Heart right ventricle (tissue), 16 donors: ENCODE data around the gene DEFB123. TPM values are rescaled to one million over a fixed set of nuclear protein-coding genes. Genes with fewer than 3 reads are reported as not detected.
"Not testable (repeated sequence)": the region's sequence is repeated elsewhere in the genome, so short reads cannot be mapped to it uniquely, and the experiment has no call there.

Source experiments
- ATAC-seq, 8 donors: fragments of 200-7000 bp; cut with Tn5 transposase; one replicate each; pipeline ENCODE4 v1.9.1; 2020; ENCODE audit warnings: mild to moderate bottlenecking in 8 of 8, moderate library complexity in 8 of 8, moderate number of reproducible peaks in 1 of 8
- DNase-seq, 2 donors: peaks; one replicate each; pipeline ENCODE4 v3.0.0-alpha.2; 2020
- H3K27ac ChIP-seq, 10 donors: fragments of 200-600 bp; sonication (generic) in 2 of 10; one replicate each; pipeline versions ENCODE4 v1.5.0 to v1.8.0; 2020 to 2022; ENCODE audit warnings: mild to moderate bottlenecking in 3 of 10
- H3K27me3 ChIP-seq, 7 donors: fragments of 200-600 bp; one replicate each; pipeline ENCODE4 v1.8.0; 2021 to 2022; ENCODE audit warnings: mild to moderate bottlenecking in 2 of 7
- H3K36me3 ChIP-seq, 9 donors: fragments of 200-600 bp; sonication (generic) in 1 of 9; one replicate each; pipeline versions ENCODE4 v1.5.0 to v1.8.0; 2020 to 2022; ENCODE audit warnings: mild to moderate bottlenecking in 2 of 9
- H3K4me1 ChIP-seq, 9 donors: fragments of 200-600 bp; sonication (generic) in 1 of 9; one replicate each; pipeline versions ENCODE4 v1.5.0 to v1.8.0; 2020 to 2022; ENCODE audit warnings: mild to moderate bottlenecking in 4 of 9
- H3K4me3 ChIP-seq, 10 donors: fragments of 200-600 bp; sonication (generic) in 2 of 10; one replicate each; pipeline versions ENCODE4 v1.5.0 to v1.8.0; 2020 to 2022; ENCODE audit warnings: mild to moderate bottlenecking in 7 of 10, moderate library complexity in 2 of 10
- H3K9me3 ChIP-seq, 11 donors: fragments of 200-600 bp in 10 of 11; sonication (generic) in 2 of 11; one replicate each; pipeline versions ENCODE4 v1.5.0 to v1.8.0; 2013 to 2022; ENCODE audit warnings: mild to moderate bottlenecking in 2 of 11, control low read depth in 1 of 11, moderate library complexity in 1 of 11
- WGBS, 2 donors: extraction: QIAGEN DNeasy Blood & Tissue Kit; methylation state at CpG; one replicate each; pipeline ENCODE4 v1.1.7; 2013; ENCODE audit warnings: inconsistent platforms in 1 of 2; 5-methylcytosine and 5-hydroxymethylcytosine counted together
- intact Hi-C, 10 donors: fragments of 100-400 bp; cut with DNase I; formaldehyde crosslinking; loops; one replicate each; pipeline versions ENCODE4 v1.11.1 to v1.14.2; 2022
- polyA plus RNA-seq, 2 donors: library from polyadenylated mRNA; stranded (reverse); fragments of 200-250 nt; gene quantifications; one replicate each; pipeline ENCODE4 v1.2.3, GENCODE V29; 2013
- total RNA-seq, 10 donors: library from RNA; stranded (reverse); fragmentation: NEBNext Ultra II Directional in 3 of 10; extraction: Animal tissue kit (Norgen Biotek cat#: 25700) in 3 of 10; gene quantifications; one replicate each; pipeline versions ENCODE4 v1.2.1 to v1.2.4, GENCODE V29; 2021 to 2023
- TF ChIP-seq, protein P1 (sequence below), 9 donors: fragments of 200-600 bp; sonication (generic) in 2 of 9; IDR thresholded peaks; one replicate each; pipeline versions ENCODE4 v1.5.0 to v1.8.0; 2021 to 2022; ENCODE audit warnings: antibody characterized with exemption in 9 of 9, mild to moderate bottlenecking in 5 of 9, moderate library complexity in 1 of 9
- donor health status: Arrhythmogenic right ventricular cardiomyopathy.
- donor health status: ischemic (EF 13 %, LVEDD 7.1; RV severe dilation, severe dysfunction).
- donor health status: healthy with polysubstance abuse.
- donor health status: DM: no; HTN: yes; CAD: no.
- donor health status: DM: no; HTN: no; CAD: no.
- donor health status: ischemic (EF 25% LVEDD 6.9; RV normal size, moderate dysfunction).
- donor health status: ischemic (EF 25% LVEDD 5.7; RV mildly dilated, moderate dysfunction).
- donor health status: healthy.
- donor health status: DM: yes; HTN: yes; CAD: no.
- donor health status: Ischemic cardiomyopathy.
- donor health status: ischemic (EF 35%, LVEDD 5.7; RV mildly dilated, moderate dysfunction).
- donor health status: nonischemic (EF 11% LVEDD 7.7; RV severe dilation, severe dysfunction).
- donor health status: DM: yes; HTN: yes; CAD: no.
- donor health status: PGD.
- donor health status: ischemic (EF 29% LVEDD 5.4; RV normal size, mild dysfunction).
- donor health status: nonischemic (EF 23%, LVEDD 6.1; RV moderate dilation, normal function).

The DEFB123 gene
- total and polyA plus RNA-seq, 12 donors = not detected

DNA sequence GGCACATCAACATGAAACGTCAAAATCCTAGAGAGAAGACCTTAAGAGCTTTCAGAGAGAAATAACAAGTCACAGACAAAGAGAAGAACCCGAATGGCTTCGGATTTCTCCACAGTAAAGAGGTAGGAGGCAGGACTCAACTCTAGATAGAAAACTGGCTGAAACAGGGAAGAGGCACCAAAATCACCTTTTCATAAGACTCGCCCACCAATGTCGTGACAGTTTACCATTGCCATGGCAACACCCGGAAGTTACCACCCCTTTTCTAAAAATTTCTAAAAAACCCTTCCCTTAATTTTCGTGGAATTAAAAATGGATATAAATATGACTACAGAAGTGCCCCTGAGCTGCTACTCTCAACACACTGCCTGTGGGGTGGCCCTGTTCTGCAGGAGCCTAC lies 22.1 kb upstream of the DEFB123 start:
- no peak for DNase-seq
- Histone ChIP-seq H3K4me3 (no peak overlapping the region), H3K4me1 (no peaks in the 10 kb centered on the region), H3K27ac (no peak overlapping the region), H3K9me3 (peaks cover 0 to 4% (median 0%) of the 10 kb centered on the region in 11 donors), H3K27me3 (peaks cover 0 to 21% (median 6%) of the 10 kb centered on the region in 7 donors), H3K36me3 (no peaks in the 10 kb centered on the region)
- 81 to 85% methylated on average over 7 of the region's 7 CpGs for WGBS, 2 donors
- intact Hi-C loops = no loop called here
- TF ChIP-seq, protein P1, sequence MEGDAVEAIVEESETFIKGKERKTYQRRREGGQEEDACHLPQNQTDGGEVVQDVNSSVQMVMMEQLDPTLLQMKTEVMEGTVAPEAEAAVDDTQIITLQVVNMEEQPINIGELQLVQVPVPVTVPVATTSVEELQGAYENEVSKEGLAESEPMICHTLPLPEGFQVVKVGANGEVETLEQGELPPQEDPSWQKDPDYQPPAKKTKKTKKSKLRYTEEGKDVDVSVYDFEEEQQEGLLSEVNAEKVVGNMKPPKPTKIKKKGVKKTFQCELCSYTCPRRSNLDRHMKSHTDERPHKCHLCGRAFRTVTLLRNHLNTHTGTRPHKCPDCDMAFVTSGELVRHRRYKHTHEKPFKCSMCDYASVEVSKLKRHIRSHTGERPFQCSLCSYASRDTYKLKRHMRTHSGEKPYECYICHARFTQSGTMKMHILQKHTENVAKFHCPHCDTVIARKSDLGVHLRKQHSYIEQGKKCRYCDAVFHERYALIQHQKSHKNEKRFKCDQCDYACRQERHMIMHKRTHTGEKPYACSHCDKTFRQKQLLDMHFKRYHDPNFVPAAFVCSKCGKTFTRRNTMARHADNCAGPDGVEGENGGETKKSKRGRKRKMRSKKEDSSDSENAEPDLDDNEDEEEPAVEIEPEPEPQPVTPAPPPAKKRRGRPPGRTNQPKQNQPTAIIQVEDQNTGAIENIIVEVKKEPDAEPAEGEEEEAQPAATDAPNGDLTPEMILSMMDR (IDR thresholded peaks at IDR 0.05) = no peak
- no peak for ATAC-seq

DNA sequence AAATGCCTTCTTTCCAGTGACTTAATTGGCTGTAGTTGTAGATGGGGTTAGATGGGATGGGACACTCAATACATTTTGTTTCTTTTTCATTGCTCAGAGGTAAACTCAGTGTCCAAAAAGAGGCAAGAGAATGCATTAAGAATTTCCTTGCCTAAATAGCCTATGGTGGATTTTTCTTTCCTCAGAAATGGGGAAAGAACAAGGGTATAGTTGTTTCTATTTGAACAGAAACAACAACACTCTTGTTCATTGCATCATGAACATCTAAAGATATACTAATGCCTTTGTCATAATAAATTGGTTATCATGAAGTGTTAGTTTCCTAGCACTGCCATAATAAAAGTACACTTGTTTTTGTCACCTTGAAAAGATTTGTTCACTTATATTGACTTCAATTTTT lies 14.6 kb upstream of the DEFB123 start:
- Histone ChIP-seq H3K27me3 (peaks cover 0 to 13% (median 7%) of the 10 kb centered on the region in 7 donors), H3K9me3 (peaks cover 0 to 19% (median 0%) of the 10 kb centered on the region in 11 donors), H3K27ac (no peak overlapping the region), H3K36me3 (no peaks in the 10 kb centered on the region), H3K4me3 (no peak overlapping the region), H3K4me1 (no peaks in the 10 kb centered on the region)
- intact Hi-C loops = no loop called here
- no peak for DNase-seq
- TF ChIP-seq, protein P1 (IDR thresholded peaks at IDR 0.05) = no peak
- no peak for ATAC-seq

DNA sequence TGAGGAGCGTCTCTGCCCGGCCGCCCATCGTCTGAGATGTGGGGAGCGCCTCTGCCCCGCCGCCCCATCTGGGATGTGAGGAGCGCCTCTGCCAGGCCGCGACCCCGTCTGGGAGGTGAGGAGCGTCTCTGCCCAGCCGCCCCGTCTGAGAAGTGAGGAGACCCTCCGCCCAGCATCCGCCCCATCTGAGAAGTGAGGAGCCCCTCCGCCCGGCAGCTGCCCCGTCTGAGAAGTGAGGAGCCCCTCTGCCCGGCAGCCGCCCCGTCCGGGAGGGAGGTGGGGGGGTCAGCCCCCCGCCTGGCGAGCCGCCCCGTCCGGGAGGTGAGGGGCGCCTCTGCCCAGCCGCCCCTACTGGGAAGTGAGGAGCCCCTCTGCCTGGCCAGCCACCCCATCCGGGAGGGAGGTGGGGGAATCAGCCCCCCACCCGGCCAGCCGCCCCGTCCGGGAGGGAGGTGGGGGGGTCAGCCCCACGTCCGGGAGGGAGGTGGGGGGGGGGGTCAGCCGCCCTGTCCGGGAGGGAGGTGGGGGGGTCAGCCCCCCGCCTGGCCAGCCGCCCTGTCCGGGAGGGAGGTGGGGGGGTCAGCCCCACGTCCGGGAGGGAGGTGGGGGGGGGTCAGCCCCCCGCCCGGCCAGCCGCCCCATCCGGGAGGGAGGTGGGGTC lies 13.4 kb upstream of the DEFB123 start:
- H3K4me3 ChIP-seq, H3K27ac ChIP-seq, ATAC-seq, intact Hi-C loops, H3K36me3 ChIP-seq, DNase-seq, H3K4me1 ChIP-seq: not testable (repeated sequence)
- Histone ChIP-seq H3K9me3 (peaks cover 0 to 19% (median 0%) of the 10 kb centered on the region in 11 donors), H3K27me3 (peaks cover 0 to 13% (median 5%) of the 10 kb centered on the region in 7 donors)
- 87 to 92% methylated on average over 10 to 26 of the region's 48 CpGs for WGBS, 2 donors

DNA sequence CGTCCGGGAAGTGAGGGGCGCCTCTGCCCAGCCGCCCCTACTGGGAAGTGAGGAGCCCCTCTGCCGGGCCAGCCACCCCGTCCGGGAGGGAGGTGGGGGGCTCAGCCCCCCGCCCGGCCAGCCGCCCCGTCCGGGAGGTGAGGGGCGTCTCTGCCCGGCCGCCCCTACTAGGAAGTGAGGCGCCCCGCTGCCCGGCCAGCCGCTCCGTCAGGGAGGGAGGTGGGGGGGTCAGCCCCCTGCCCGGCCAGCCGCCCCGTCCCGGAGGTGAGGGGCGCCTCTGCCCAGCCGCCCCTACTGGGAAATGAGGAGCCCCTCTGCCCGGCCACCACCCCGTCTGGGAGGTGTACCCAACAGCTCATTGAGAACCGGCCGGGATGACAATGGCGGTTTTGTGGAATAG lies 12.9 kb upstream of the DEFB123 start:
- H3K4me1 ChIP-seq, intact Hi-C loops, H3K4me3 ChIP-seq, DNase-seq, ATAC-seq, H3K27ac ChIP-seq, H3K36me3 ChIP-seq: not testable (repeated sequence)
- H3K27me3 ChIP-seq = peaks cover 0 to 13% (median 5%) of the 10 kb centered on the region in 7 donors
- peaks cover 0 to 19% (median 0%) of the 10 kb centered on the region in 11 donors for H3K9me3 ChIP-seq
- whole genome bisulfite sequencing, 2 donors = 85 to 91% methylated on average over 4 to 28 of the region's 31 CpGs

DNA sequence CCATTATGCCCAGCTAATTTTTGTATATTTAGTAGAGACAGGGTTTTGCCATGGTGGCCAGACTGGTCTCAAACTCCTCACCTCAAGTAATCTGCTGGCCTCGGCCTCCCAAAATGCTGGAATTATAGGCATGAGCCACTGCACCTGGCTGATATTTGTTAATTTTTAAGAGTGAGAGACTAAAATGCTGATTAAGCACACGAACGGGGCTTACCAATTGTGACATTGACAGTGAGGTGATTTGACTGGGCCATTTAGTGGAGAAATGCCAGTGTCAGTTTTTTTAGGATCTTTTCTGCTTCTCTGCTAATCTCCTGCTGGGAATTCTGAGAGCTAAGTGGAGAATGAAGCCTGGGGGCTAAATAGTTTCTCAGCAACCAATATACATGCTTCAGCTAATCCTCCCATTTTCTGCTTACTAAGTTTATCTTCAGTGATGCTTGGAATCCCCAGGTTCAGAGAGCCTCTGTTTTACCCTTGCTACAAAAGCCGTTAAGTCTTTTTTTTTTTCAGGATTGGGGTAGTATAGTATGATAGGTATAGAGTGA lies 9.8 kb upstream of the DEFB123 start:
- TF ChIP-seq, protein P1 (IDR thresholded peaks at IDR 0.05) = no peak
- Histone ChIP-seq H3K27me3 (peaks cover 0 to 28% (median 5%) of the 10 kb centered on the region in 7 donors), H3K36me3 (no peaks in the 10 kb centered on the region), H3K27ac (no peak overlapping the region), H3K4me1 (no peaks in the 10 kb centered on the region), H3K9me3 (peaks cover 0 to 19% (median 0%) of the 10 kb centered on the region in 11 donors), H3K4me3 (no peak overlapping the region)
- no peak for ATAC-seq
- DNase-seq = no peak
- intact Hi-C loops = no loop called here
- whole genome bisulfite sequencing, 2 donors = 56 to 62% methylated on average over 4 of the region's 4 CpGs
